Tongue (tissue), 2 donors: ENCODE measurements around the gene C4orf36. TPM values are rescaled to one million over a fixed set of nuclear protein-coding genes. Genes with fewer than 3 reads are reported as not detected.

Experiments
- DNase-seq: peaks from one replicate; pipeline ENCODE4 v3.0.0-alpha.2; 2015
- total RNA-seq: library from RNA; depleted of rRNA; stranded (reverse); fragments of >200 nt; gene quantifications from one replicate; pipeline ENCODE4 v1.2.3, GENCODE V29; 2014

Gene C4orf36
- total RNA-seq, 1 donor from 2014 or later = 1.7 TPM

GRCh38 chr4:86855572-86855971 is 36.6 kb downstream of the C4orf36 start:
- no peak for DNase-seq

GRCh38 chr4:86853209-86853608 is 39.0 kb downstream of the C4orf36 start:
- DNase-seq = no peak

- DNase-seq = peak; percentile 38
Observed at GRCh38 chr4:86848732-86849619, 43.2 kb downstream of the C4orf36 start, which contains the start of gene SLC10A6. Gene SLC10A6, minus strand, starts transcription at chr4:86849384. Its CDS starts 269 bp downstream, at chr4:86849115.

- no peak for DNase-seq
Observed at GRCh38 chr4:86848136-86848535, 44.1 kb downstream of the C4orf36 start.

- DNase-seq = no peak
Observed at GRCh38 chr4:86847571-86847970, 44.7 kb downstream of the C4orf36 start.

GRCh38 chr4:86846921-86847320 is 45.3 kb downstream of the C4orf36 start:
- DNase-seq = no peak

- no peak for DNase-seq
Observed at GRCh38 chr4:86845593-86845992, 46.6 kb downstream of the C4orf36 start.

GRCh38 chr4:86841309-86841708 is 50.9 kb downstream of the C4orf36 start:
- no peak for DNase-seq

- no peak for DNase-seq
Observed at GRCh38 chr4:86840858-86841257, 51.4 kb downstream of the C4orf36 start.

- no peak for DNase-seq
Observed at GRCh38 chr4:86837691-86838503, 54.3 kb downstream of the C4orf36 start.

GRCh38 chr4:86835677-86836076 is 56.5 kb downstream of the C4orf36 start:
- DNase-seq = no peak

GRCh38 chr4:86834901-86835300 is 57.3 kb downstream of the C4orf36 start:
- no peak for DNase-seq

- no peak for DNase-seq
Observed at GRCh38 chr4:86833615-86834014, 58.6 kb downstream of the C4orf36 start.

GRCh38 chr4:86831262-86832130 is 60.7 kb downstream of the C4orf36 start:
- peak; percentile 34 for DNase-seq

Other genes with a start within 250 kb of the C4orf36 start
- gene SLC10A6, start 43.0 kb downstream of the C4orf36 start, total RNA-seq = 0.51 TPM
- gene AFF1, start 42.6 kb upstream of the C4orf36 start, total RNA-seq = 41.1 TPM